Colonic mucosa (tissue), 4 donors: Measurements from ENCODE around the gene BCAS3. TPM values are rescaled to one million over a fixed set of nuclear protein-coding genes. Genes with fewer than 3 reads are reported as not detected.
A peak's percentile ranks its signal among the peaks of the same experiment; 100 is the strongest.
"Not testable (repeated sequence)": the region's sequence is repeated elsewhere in the genome, so short reads cannot be mapped to it uniquely, and the experiment has no call there.

Source experiments
- DNase-seq: peaks from one replicate; pipeline ENCODE4 v3.0.0-alpha.2; 2020
- H3K27ac ChIP-seq: fragments of 200-600 bp; one replicate; pipeline ENCODE4 v1.8.0; 2021
- H3K27me3 ChIP-seq: fragments of 200-600 bp; one replicate; pipeline ENCODE4 v1.8.0; 2021
- H3K36me3 ChIP-seq: fragments of 200-600 bp; one replicate; pipeline ENCODE4 v1.8.0; 2021
- H3K4me1 ChIP-seq: fragments of 200-600 bp; one replicate; pipeline ENCODE4 v1.8.0; 2021; ENCODE audit warnings: mild to moderate bottlenecking
- H3K4me3 ChIP-seq: fragments of 200-600 bp; one replicate; pipeline ENCODE4 v1.8.0; 2021
- H3K9ac ChIP-seq, 2 donors: one replicate each; pipeline ENCODE4 v1.7.0; 2013; ENCODE audit warnings: control low read depth in 2 of 2, low read depth in 2 of 2, low read length in 2 of 2
- H3K9me3 ChIP-seq: fragments of 200-600 bp; one replicate; pipeline ENCODE4 v1.8.0; 2021
- CTCF ChIP-seq: fragments of 200-600 bp; IDR thresholded peaks from one replicate; pipeline ENCODE4 v1.8.0; 2022; ENCODE audit warnings: antibody characterized with exemption, mild to moderate bottlenecking
- intact Hi-C: fragments of 100-400 bp; cut with DNase I; formaldehyde crosslinking; loops from one replicate; pipeline ENCODE4 v1.14.1; 2022
- total RNA-seq, 2 donors: library from RNA; stranded (reverse); fragmentation: NEBNext Ultra II Directional in 1 of 2; extraction: Animal tissue kit (Norgen Biotek cat#: 25700) in 1 of 2; gene quantifications; one replicate each; pipeline ENCODE4 v1.2.1, GENCODE V29; 2021
- donor health status: healthy.
- donor health status: DM: no; HTN: no; CAD: no.
- donor health status: DM: no; HTN: no; CAD: no.

BCAS3 gene
- total RNA-seq, 2 donors from 2014 or later: 11.0 to 17.8 TPM

GRCh38 chr17:60863892-60864707, 186.4 kb downstream of the BCAS3 start:
- no peak overlapping the region for H3K9ac ChIP-seq
- no peak overlapping the region for H3K4me3 ChIP-seq
- no peaks in the 10 kb centered on the region for H3K9me3 ChIP-seq
- no peak for DNase-seq
- H3K4me1 ChIP-seq: no peaks in the 10 kb centered on the region
- no peaks in the 10 kb centered on the region for H3K36me3 ChIP-seq
- TF ChIP-seq CTCF: no peak
- H3K27me3 ChIP-seq: no peaks in the 10 kb centered on the region
- intact Hi-C loops: no loop called here
- H3K27ac ChIP-seq: no peak overlapping the region

GRCh38 chr17:60864708-60865005, 187.0 kb downstream of the BCAS3 start:
- Histone ChIP-seq H3K27me3 (no peaks in the 10 kb centered on the region), H3K4me3 (no peak overlapping the region), H3K27ac (no peak overlapping the region), H3K9ac (no peak overlapping the region), H3K4me1 (no peaks in the 10 kb centered on the region), H3K9me3 (no peaks in the 10 kb centered on the region), H3K36me3 (no peaks in the 10 kb centered on the region)
- intact Hi-C loops: no loop called here
- no peak for DNase-seq
- TF ChIP-seq CTCF: no peak

- H3K4me3 ChIP-seq: no peak overlapping the region
- no peak for DNase-seq
- TF ChIP-seq CTCF: no peak
- no peak overlapping the region for H3K27ac ChIP-seq
- H3K9ac ChIP-seq: no peak overlapping the region
- no peaks in the 10 kb centered on the region for H3K4me1 ChIP-seq
- intact Hi-C loops: no loop called here
- H3K9me3 ChIP-seq: no peaks in the 10 kb centered on the region
- no peaks in the 10 kb centered on the region for H3K27me3 ChIP-seq
- no peaks in the 10 kb centered on the region for H3K36me3 ChIP-seq
Measured at GRCh38 chr17:60874772-60875171, 197.1 kb downstream of the BCAS3 start.

GRCh38 chr17:60886731-60887613, 209.3 kb downstream of the BCAS3 start:
- H3K9me3 ChIP-seq, H3K4me1 ChIP-seq, DNase-seq, H3K36me3 ChIP-seq, H3K27me3 ChIP-seq, H3K27ac ChIP-seq, intact Hi-C loops: not testable (repeated sequence)
- H3K4me3 ChIP-seq: peak overlapping the region; percentile 25
- peak overlapping the region in 1 of 2 donors; percentile 5 for H3K9ac ChIP-seq

GRCh38 chr17:60887614-60888028, 210.0 kb downstream of the BCAS3 start:
- DNase-seq: no peak
- no peaks in the 10 kb centered on the region for H3K9me3 ChIP-seq
- H3K36me3 ChIP-seq: no peaks in the 10 kb centered on the region
- TF ChIP-seq CTCF: no peak
- H3K27me3 ChIP-seq: no peaks in the 10 kb centered on the region
- no peaks in the 10 kb centered on the region for H3K4me1 ChIP-seq
- peak overlapping the region in 1 of 2 donors; percentile 5 for H3K9ac ChIP-seq
- no peak overlapping the region for H3K27ac ChIP-seq
- H3K4me3 ChIP-seq: no peak overlapping the region
- intact Hi-C loops: no loop called here
